OCI-LY7 (cell line): ENCODE measurements around the gene OR2M5.

Experiments
- EZH2phosphoT487 ChIP-seq: fragments of 200-600 bp; sonication (generic); IDR thresholded peaks from 2 replicates; pipeline ENCODE4 v1.6.1; 2018; ENCODE audit warnings: low read depth, borderline replicate concordance, mild to moderate bottlenecking, mixed run types, antibody characterized with exemption, low read length, moderate library complexity, mixed read lengths
- TF ChIP-seq, protein P1 (sequence below): fragments of 200-600 bp; sonication (generic); conservative IDR thresholded peaks from 2 replicates; pipeline ENCODE4 v1.5.1; 2014; ENCODE audit warnings: mild to moderate bottlenecking, antibody characterized with exemption, low read length, moderate library complexity, mixed read lengths

DNA sequence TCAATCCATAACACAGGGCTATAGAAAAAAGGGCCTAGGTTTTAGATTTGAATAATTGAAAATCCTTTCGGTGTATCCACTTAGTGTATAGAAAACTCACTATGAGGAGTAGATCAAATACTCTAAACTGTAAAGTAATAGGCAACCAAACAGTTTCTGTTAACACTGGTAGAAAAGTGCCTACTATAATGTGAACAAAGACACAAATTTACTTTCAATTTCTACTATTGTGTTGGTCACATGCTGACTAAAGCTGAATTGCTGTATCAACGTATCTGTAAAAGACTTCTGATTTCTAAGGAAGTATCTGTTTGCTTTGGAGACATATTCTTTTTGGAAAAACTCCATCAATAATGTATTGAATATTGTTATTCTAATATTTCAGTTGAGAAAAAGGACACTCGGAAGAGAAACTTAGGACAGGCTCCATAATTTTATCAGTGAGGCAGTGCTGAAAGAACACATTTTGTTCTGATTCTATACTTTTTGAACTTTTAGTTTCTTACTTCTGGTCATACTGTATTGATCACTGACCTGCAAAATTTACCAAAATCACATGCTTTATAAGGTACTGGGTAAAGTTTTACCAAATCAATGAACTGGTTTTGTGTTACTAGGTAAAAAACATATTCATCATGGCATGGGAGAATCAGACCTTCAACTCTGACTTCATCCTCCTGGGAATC, at the start of gene OR2M5:
- TF ChIP-seq, protein P1, sequence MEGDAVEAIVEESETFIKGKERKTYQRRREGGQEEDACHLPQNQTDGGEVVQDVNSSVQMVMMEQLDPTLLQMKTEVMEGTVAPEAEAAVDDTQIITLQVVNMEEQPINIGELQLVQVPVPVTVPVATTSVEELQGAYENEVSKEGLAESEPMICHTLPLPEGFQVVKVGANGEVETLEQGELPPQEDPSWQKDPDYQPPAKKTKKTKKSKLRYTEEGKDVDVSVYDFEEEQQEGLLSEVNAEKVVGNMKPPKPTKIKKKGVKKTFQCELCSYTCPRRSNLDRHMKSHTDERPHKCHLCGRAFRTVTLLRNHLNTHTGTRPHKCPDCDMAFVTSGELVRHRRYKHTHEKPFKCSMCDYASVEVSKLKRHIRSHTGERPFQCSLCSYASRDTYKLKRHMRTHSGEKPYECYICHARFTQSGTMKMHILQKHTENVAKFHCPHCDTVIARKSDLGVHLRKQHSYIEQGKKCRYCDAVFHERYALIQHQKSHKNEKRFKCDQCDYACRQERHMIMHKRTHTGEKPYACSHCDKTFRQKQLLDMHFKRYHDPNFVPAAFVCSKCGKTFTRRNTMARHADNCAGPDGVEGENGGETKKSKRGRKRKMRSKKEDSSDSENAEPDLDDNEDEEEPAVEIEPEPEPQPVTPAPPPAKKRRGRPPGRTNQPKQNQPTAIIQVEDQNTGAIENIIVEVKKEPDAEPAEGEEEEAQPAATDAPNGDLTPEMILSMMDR = no peak
- TF ChIP-seq EZH2phosphoT487 = no peak
